ENCODE results near the gene MBD4.
"Not testable (repeated sequence)": the region's sequence is repeated elsewhere in the genome, so short reads cannot be mapped to it uniquely, and the experiment has no call there.

Gene MBD4

GRCh38 chr3:129384594-129385323 lies 55.0 kb downstream of the MBD4 start:
- TF ChIP-seq ZFX (IDR thresholded peaks at IDR 0.05; ENCODE audit: borderline replicate concordance) (no peak), CTCF (IDR thresholded peaks at IDR 0.05) (no peak)

GRCh38 chr3:129384103-129384502 lies 55.6 kb downstream of the MBD4 start:
- H3K27ac ChIP-seq: not testable (repeated sequence)

More at GRCh38 chr3:129384594-129385323, 55.0 kb downstream of the MBD4 start:
- no peak overlapping the region for H3K27ac ChIP-seq

GRCh38 chr3:129383292-129383860 lies 56.4 kb downstream of the MBD4 start:
- no peak for TF ChIP-seq ZFX (IDR thresholded peaks at IDR 0.05; ENCODE audit: borderline replicate concordance)
- peak; percentile 90 for TF ChIP-seq CTCF (IDR thresholded peaks at IDR 0.05)

GRCh38 chr3:129382366-129382765 lies 57.4 kb downstream of the MBD4 start:
- H3K27ac ChIP-seq: no peak overlapping the region
- TF ChIP-seq CTCF (IDR thresholded peaks at IDR 0.05) (no peak), ZFX (IDR thresholded peaks at IDR 0.05; ENCODE audit: borderline replicate concordance) (no peak)

More at GRCh38 chr3:129383292-129383860, 56.4 kb downstream of the MBD4 start:
- no peak overlapping the region for H3K27ac ChIP-seq
